HuH-7.5 (cell line): ENCODE measurements around the gene CTNNA2.
A peak's percentile ranks its signal among the peaks of the same experiment; 100 is the strongest.
"Not testable (repeated sequence)": the region's sequence is repeated elsewhere in the genome, so short reads cannot be mapped to it uniquely, and the experiment has no call there.

Experiments
- DNase-seq: peaks from one replicate; pipeline ENCODE4 v3.0.0; 2011; ENCODE audit warnings: low spot score

Gene CTNNA2

GRCh38 chr2:80203929-80204328 is 691.1 kb downstream of the CTNNA2 start:
- not testable (repeated sequence) for DNase-seq

- no peak for DNase-seq
Observed at GRCh38 chr2:80205498-80205897, 692.6 kb downstream of the CTNNA2 start.

- DNase-seq = no peak
Observed at GRCh38 chr2:80209458-80209857, 696.6 kb downstream of the CTNNA2 start.

GRCh38 chr2:80217446-80217845 is 704.6 kb downstream of the CTNNA2 start:
- DNase-seq = no peak

GRCh38 chr2:80222644-80223043 is 709.8 kb downstream of the CTNNA2 start:
- no peak for DNase-seq

GRCh38 chr2:80231421-80231820 is 718.6 kb downstream of the CTNNA2 start:
- DNase-seq = no peak

GRCh38 chr2:80233333-80233732 is 720.5 kb downstream of the CTNNA2 start:
- DNase-seq = no peak

- DNase-seq = peak; percentile 21
Observed at GRCh38 chr2:80238692-80239469, 726.0 kb downstream of the CTNNA2 start.

- no peak for DNase-seq
Observed at GRCh38 chr2:80242355-80242910, 729.6 kb downstream of the CTNNA2 start.

GRCh38 chr2:80244905-80245584 is 732.2 kb downstream of the CTNNA2 start:
- no peak for DNase-seq

- no peak for DNase-seq
Observed at GRCh38 chr2:80246534-80246933, 733.7 kb downstream of the CTNNA2 start.

GRCh38 chr2:80247339-80247738 is 734.5 kb downstream of the CTNNA2 start:
- DNase-seq = no peak

- no peak for DNase-seq
Observed at GRCh38 chr2:80248146-80248545, 735.3 kb downstream of the CTNNA2 start.

GRCh38 chr2:80252294-80252986 is 739.6 kb downstream of the CTNNA2 start:
- no peak for DNase-seq

GRCh38 chr2:80255918-80256781 is 743.3 kb downstream of the CTNNA2 start:
- DNase-seq = no peak

- no peak for DNase-seq
Observed at GRCh38 chr2:80256782-80257167, 743.9 kb downstream of the CTNNA2 start.

- DNase-seq = no peak
Observed at GRCh38 chr2:80257450-80257849, 744.6 kb downstream of the CTNNA2 start.

GRCh38 chr2:80258341-80258740 is 745.5 kb downstream of the CTNNA2 start:
- DNase-seq = no peak

- DNase-seq = no peak
Observed at GRCh38 chr2:80258793-80259192, 745.9 kb downstream of the CTNNA2 start.

GRCh38 chr2:80259292-80259691 is 746.4 kb downstream of the CTNNA2 start:
- no peak for DNase-seq

GRCh38 chr2:80266231-80266630 is 753.4 kb downstream of the CTNNA2 start:
- DNase-seq = no peak

- no peak for DNase-seq
Observed at GRCh38 chr2:80269806-80270205, 757.0 kb downstream of the CTNNA2 start.
